Ishikawa (cell line): ENCODE measurements around the gene HYCC1.
A peak's percentile ranks its signal among the peaks of the same experiment; 100 is the strongest.

Experiments used
- CEBPB ChIP-seq: IDR thresholded peaks from 2 replicates; pipeline ENCODE4 v1.6.1; 2012
- CREB1 ChIP-seq: IDR thresholded peaks from 2 replicates; pipeline ENCODE4 v1.6.1; 2012; ENCODE audit warnings: low read depth
- EGR1 ChIP-seq: IDR thresholded peaks from 2 replicates; pipeline ENCODE4 v1.6.1; 2012
- EP300 ChIP-seq: IDR thresholded peaks from 2 replicates; pipeline ENCODE4 v1.6.1; 2012; ENCODE audit warnings: borderline replicate concordance
- FOXM1 ChIP-seq: IDR thresholded peaks from 2 replicates; pipeline ENCODE4 v1.6.1; 2012; ENCODE audit warnings: low read depth, borderline replicate concordance
- NFIC ChIP-seq: IDR thresholded peaks from 2 replicates; pipeline ENCODE4 v1.6.1; 2012
- RAD21 ChIP-seq: IDR thresholded peaks from 2 replicates; pipeline ENCODE4 v1.6.1; 2012; ENCODE audit warnings: low read depth
- TAF1 ChIP-seq: IDR thresholded peaks from 2 replicates; pipeline ENCODE4 v1.6.1; 2012; ENCODE audit warnings: low read depth, mild to moderate bottlenecking
- TCF12 ChIP-seq: IDR thresholded peaks from 2 replicates; pipeline ENCODE4 v1.6.1; 2012; ENCODE audit warnings: low read depth
- TEAD4 ChIP-seq: IDR thresholded peaks from 2 replicates; pipeline ENCODE4 v1.6.1; 2012
- YY1 ChIP-seq: IDR thresholded peaks from 2 replicates; pipeline ENCODE4 v1.6.1; 2012; ENCODE audit warnings: low read depth
- ZBTB7A ChIP-seq: IDR thresholded peaks from 2 replicates; pipeline ENCODE4 v1.6.1; 2012; ENCODE audit warnings: low read depth
- TF ChIP-seq, protein P1 (sequence below): IDR thresholded peaks from 2 replicates; pipeline ENCODE4 v1.6.1; 2012; ENCODE audit warnings: low read depth, mild to moderate bottlenecking
- TF ChIP-seq, protein P2 (sequence below): IDR thresholded peaks from 2 replicates; pipeline ENCODE4 v1.6.1; 2012
- TF ChIP-seq, protein P3 (sequence below): IDR thresholded peaks from 2 replicates; pipeline ENCODE4 v1.6.1; 2012

The HYCC1 gene

DNA sequence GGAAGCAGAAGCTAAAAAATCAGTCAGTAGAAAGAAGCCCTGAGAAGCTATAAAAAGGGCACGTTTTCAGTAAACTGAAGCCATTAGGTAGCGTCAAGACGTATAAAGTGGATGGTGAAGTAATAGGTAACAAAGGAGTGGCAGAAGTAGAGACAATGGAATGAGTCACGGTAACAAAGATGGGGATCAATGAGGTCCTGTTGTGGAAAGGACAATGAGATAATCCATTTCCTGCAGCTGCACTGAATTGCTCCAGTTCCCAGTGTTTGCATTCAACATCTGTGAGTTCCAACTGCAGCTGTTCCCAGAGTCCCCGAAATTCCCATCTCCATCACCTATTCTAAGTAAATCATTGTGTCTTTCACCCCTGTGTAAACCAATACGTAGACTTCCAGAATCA, 4.8 kb upstream of the HYCC1 start:
- TF ChIP-seq, protein P1, sequence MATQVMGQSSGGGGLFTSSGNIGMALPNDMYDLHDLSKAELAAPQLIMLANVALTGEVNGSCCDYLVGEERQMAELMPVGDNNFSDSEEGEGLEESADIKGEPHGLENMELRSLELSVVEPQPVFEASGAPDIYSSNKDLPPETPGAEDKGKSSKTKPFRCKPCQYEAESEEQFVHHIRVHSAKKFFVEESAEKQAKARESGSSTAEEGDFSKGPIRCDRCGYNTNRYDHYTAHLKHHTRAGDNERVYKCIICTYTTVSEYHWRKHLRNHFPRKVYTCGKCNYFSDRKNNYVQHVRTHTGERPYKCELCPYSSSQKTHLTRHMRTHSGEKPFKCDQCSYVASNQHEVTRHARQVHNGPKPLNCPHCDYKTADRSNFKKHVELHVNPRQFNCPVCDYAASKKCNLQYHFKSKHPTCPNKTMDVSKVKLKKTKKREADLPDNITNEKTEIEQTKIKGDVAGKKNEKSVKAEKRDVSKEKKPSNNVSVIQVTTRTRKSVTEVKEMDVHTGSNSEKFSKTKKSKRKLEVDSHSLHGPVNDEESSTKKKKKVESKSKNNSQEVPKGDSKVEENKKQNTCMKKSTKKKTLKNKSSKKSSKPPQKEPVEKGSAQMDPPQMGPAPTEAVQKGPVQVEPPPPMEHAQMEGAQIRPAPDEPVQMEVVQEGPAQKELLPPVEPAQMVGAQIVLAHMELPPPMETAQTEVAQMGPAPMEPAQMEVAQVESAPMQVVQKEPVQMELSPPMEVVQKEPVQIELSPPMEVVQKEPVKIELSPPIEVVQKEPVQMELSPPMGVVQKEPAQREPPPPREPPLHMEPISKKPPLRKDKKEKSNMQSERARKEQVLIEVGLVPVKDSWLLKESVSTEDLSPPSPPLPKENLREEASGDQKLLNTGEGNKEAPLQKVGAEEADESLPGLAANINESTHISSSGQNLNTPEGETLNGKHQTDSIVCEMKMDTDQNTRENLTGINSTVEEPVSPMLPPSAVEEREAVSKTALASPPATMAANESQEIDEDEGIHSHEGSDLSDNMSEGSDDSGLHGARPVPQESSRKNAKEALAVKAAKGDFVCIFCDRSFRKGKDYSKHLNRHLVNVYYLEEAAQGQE = no peak

- TF ChIP-seq RAD21 = no peak
- no peak for TF ChIP-seq NFIC
Observed at GRCh38 chr7:23017309-23017708, 3.4 kb upstream of the HYCC1 start.

DNA sequence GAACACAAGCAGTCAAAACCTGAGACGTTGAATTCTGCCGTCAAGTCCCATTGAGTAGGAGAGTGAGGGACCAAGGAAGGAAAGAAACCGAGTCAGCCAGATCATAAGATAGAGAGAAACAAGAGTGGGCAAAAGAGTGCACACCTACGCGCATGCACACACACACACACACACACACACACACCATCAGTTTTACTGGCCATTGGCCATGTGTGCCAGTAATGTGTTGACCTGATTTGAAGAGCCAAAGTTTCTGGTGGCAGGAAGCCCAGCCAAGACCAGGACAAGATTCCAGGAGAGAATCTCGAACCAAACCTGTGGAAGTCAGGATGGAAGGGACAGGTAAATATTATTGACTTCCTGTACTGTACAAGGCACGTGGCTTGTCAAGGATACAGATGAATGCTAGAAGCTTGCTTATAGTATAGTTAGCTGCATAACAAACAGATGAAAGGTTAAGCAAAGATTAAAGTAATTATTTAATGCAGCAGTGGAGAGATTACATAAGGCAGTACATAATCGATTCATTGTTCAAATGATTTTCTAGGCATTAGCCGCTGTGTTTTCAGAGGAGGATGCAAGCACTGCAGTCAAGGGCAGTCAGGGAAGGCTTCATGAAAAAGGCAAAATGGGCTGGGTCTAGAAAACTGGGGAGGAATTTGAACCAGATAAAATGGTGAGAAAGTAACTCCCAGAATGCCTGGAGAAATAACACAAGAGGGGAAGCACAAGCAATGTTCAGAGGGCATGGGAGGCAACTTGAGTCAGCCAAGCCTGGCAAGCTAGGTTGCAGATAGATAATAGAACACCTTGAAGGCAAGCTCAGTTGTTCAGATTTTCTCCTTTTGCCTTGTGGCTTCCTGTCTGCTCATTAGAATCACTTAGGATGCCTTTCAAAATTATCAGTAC, 2.7 kb upstream of the HYCC1 start:
- TF ChIP-seq NFIC (no peak), EGR1 (no peak), TCF12 (no peak), YY1 (no peak), CREB1 (no peak), EP300 (no peak), TEAD4 (no peak), CEBPB (no peak), TAF1 (no peak), RAD21 (no peak), ZBTB7A (no peak), FOXM1 (no peak)
- TF ChIP-seq, protein P2, sequence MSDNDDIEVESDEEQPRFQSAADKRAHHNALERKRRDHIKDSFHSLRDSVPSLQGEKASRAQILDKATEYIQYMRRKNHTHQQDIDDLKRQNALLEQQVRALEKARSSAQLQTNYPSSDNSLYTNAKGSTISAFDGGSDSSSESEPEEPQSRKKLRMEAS = no peak
- TF ChIP-seq, protein P3, sequence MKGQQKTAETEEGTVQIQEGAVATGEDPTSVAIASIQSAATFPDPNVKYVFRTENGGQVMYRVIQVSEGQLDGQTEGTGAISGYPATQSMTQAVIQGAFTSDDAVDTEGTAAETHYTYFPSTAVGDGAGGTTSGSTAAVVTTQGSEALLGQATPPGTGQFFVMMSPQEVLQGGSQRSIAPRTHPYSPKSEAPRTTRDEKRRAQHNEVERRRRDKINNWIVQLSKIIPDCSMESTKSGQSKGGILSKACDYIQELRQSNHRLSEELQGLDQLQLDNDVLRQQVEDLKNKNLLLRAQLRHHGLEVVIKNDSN = no peak
- TF ChIP-seq, protein P1 = no peak

DNA sequence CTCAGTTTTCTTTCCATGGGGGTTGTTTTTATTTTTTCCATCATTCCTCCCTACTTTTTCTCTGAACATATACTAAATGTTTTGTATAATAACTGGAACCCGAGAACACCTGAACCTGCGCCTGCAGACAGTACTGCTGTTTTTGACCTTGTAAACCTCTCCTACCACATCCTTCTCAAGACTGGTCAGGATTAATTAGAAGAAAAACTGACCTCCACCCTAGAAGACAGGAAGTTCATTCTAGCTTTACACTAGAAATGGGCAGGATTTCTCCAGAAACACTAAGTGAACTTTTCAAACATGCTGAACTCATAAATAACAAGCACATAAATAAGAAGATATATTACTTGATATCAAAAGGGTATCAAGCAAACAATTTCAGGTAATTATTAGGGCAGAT, 751 bp upstream of the HYCC1 start:
- no peak for TF ChIP-seq NFIC

DNA sequence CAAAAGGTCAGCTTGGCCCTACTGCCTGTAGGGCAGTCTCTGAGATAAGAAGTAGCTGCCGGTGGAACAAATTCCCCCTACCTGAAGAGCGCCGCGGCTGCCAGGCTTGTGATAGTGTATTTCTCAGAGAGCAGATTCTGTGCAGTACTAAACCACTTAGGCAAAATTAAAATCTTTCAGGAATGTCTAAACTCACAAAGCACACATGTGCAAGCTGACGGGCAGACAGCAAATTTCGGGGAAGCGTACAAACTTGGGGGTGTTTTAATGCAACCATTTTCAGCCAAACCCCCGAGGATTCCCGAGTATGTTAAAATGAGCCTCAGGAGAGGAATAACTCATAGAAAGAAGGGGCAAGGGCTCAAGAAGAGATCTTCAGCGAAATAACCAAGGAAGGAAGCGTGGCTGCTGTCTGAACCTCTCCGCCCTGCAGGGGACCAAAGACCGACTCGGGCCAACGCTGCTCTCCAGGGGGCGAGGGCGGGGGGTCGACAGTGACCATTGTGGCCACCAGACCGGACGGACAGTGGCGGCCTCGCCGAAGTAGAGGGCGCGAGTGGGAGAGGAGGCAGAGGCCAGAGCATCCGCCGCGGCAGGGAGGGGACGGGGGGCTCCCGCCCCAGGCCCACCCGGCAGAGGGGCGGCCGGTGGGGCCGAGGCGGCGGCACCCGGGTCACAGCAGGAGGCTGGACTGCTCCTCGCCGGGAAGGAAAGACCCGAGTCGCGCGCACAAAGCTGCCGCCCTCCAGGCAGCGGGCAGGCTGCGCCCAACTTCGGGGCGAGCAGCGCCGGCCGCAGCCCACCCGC, 819 bp downstream of the HYCC1 start:
- no peak for TF ChIP-seq EGR1
- TF ChIP-seq CREB1 = no peak
- no peak for TF ChIP-seq EP300
- TF ChIP-seq ZBTB7A = peak; percentile 91; the same call in 1 of the 2 replicates

DNA sequence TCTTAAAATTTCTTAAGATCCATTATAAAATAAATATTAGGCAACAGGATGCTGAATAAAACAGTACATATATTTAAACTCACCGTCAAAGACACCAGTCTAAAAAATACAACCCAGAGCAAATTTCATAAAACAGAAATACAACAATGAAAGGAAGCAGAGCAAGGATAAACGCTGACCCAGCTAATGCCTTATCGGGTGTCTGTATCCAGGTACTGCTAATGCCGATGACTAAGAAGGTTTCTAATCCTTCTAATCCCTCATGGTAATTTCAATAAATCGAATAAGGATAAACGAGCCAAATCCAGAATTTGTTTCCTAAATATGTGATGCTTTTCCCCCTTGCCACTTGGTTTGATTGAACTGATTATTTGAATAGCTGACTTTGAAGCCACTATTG, 1.7 kb downstream of the HYCC1 start:
- TF ChIP-seq CREB1 (no peak), EP300 (no peak), YY1 (no peak), EGR1 (no peak), TEAD4 (no peak), RAD21 (no peak), TCF12 (no peak), FOXM1 (no peak), ZBTB7A (no peak), NFIC (no peak)
- TF ChIP-seq, protein P3 = no peak
- TF ChIP-seq, protein P1 = no peak
